ENCODE results near the gene HMGCLL1.

GRCh38 chr6:55499591-55499990 is 79.4 kb downstream of the HMGCLL1 start:
- no peak for TF ChIP-seq POLR2A (IDR thresholded peaks at IDR 0.05)
- TF ChIP-seq CTCF (IDR thresholded peaks at IDR 0.05) = no peak
